Pericardium fibroblast (primary cell): ENCODE data around the gene PSME2. TPM values are rescaled to one million over a fixed set of nuclear protein-coding genes. Genes with fewer than 3 reads are reported as not detected.

Experiments used
- total RNA-seq: library from RNA; depleted of rRNA; stranded (reverse); fragments of >200 nt; gene quantifications from 2 replicates; pipeline ENCODE4 v1.2.3, GENCODE V29; 2015

The PSME2 gene, protein sequence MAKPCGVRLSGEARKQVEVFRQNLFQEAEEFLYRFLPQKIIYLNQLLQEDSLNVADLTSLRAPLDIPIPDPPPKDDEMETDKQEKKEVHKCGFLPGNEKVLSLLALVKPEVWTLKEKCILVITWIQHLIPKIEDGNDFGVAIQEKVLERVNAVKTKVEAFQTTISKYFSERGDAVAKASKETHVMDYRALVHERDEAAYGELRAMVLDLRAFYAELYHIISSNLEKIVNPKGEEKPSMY
- 48.4 and 65.5 TPM in 2 replicates for total RNA-seq

GRCh38 chr14:24146453-24146977 is at the start of gene PSME2:
PSME2 (minus strand) TSS chr14:24146610; CDS start chr14:24146581, 29 bp downstream.

DNA sequence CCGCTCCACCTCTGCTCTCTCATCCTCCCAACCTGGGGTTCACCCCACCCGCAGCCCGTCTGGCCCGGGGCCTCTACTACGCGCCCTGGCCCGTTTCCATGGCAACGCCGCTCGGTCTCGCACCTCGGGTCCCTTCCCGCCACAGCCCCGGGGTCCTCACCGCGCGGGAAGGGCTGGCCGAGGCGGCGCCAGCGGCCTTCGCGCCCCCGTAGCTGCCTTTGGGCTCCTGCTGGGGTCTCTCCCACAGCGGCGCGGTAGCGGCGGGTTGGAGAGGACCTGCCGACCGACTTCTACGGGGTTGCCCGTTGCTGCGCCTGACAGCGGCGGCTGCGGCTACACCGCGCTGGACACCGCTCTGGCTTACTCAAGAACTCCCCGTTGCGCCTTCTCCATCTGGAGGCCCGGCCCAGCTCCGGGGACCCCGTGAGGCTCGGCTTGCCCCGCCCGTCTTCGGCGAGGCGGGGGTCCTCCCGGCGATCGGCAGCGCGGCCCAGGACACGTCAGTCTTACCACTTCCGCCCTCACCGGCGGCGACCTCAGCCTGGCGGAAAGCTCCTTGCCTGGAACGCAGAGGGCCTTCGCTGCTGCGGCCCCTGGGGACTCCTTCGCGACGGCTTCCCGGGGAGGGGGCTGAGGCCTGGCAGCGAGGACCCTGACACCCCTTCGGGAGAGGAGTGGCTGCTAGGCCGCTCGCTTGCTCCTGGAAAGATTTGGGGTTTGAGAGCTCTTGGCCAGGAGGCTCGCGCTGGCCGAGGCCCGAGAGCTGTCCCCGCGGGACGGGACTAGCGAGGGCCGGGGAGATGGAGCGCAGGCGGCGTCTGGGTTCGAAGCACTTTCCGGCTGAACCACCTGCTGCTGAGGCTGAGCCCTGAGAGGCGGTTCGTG is 49.0 kb upstream of the PSME2 start, which contains the start of gene TM9SF1:
Gene TM9SF1, minus strand, starts transcription at position 256 of the 885 bp plus-strand sequence. CDS start 422 bp downstream, outside the sequence.

GRCh38 chr14:24188251-24189058 is 42.0 kb upstream of the PSME2 start, which contains the start of gene IPO4:
IPO4 (minus strand) TSS chr14:24188816; CDS start chr14:24188787, 29 bp downstream.

GRCh38 chr14:24171422-24172260 is 25.2 kb upstream of the PSME2 start, which contains the start of gene REC8:
REC8 (plus strand) TSS chr14:24172080; CDS start chr14:24172553, 473 bp downstream.

GRCh38 chr14:24160850-24161804 is 14.7 kb upstream of the PSME2 start, which contains the start of gene IRF9:
IRF9 (plus strand) TSS chr14:24161265; CDS start chr14:24162145, 880 bp downstream.

GRCh38 chr14:24146978-24147760 is 759 bp upstream of the PSME2 start, which contains the start of gene RNF31:
RNF31 (plus strand) TSS chr14:24147498; CDS start chr14:24147699, 201 bp downstream.

DNA sequence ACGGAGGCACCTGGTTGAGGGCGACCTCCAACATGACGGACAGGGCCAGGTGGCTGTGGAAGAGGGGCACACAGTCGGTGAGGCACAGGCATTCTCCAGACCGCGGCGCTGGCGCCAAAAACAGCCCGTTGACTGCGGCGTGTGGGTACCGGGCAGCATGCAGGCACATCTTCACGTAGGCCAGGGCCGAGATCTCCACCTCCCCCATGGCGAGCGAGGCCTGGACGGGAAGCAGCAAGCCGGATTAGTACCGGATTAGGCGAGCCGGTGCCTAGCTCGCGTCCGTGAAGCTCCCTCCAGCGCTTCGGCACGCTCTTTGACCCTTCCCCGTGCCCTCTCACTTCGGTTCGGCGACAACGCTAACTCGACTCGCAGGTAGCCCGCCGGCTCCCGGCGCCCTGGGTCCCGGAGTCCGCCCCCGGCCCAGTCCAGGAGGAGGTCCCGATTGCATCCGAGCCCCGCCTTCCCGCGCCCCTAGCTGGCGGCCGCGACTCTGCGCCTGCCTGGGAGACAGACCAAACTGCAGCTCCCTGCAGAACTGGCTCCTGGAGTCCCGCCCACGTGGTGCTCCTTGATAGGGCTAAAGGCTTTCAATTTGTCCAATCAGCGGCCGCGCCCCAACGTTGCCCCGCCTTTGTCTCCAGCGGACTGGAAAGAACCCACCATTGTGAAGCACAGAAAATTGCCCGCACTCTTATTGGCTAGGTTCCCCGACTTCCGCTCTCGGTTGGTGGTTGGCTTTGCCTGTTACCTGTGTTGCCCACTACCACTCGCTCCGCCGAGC is 5.1 kb downstream of the PSME2 start, which contains the start of gene EMC9:
Gene EMC9, minus strand, starts transcription at position 495 of the 784 bp plus-strand sequence. Its CDS starts 287 bp downstream, at position 208.

GRCh38 chr14:24135834-24136683 is 10.4 kb downstream of the PSME2 start, which contains the start of gene PSME1:
PSME1 (plus strand) TSS chr14:24136194; CDS start chr14:24136263, 69 bp downstream.

DNA sequence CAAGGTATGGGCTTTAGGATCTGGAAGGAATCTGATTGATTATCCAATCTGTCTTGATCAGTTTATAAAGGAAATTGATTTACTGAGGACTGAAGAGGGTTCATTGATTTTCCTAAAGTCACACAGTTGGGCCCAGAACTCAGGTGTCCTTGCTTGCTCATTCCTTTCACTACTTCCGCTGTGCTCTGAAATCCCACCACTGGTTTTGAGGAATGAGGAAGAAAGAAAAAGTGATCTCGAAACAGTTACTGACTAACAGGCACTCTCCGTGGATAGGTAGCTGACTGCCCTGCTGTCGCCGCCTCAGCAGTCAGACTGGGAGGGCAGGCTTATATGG is 16.1 kb downstream of the PSME2 start, which contains the start of gene FITM1:
Gene FITM1, plus strand, starts transcription at position 280 of the 337 bp plus-strand sequence. CDS start 905 bp downstream, outside the sequence.

DNA sequence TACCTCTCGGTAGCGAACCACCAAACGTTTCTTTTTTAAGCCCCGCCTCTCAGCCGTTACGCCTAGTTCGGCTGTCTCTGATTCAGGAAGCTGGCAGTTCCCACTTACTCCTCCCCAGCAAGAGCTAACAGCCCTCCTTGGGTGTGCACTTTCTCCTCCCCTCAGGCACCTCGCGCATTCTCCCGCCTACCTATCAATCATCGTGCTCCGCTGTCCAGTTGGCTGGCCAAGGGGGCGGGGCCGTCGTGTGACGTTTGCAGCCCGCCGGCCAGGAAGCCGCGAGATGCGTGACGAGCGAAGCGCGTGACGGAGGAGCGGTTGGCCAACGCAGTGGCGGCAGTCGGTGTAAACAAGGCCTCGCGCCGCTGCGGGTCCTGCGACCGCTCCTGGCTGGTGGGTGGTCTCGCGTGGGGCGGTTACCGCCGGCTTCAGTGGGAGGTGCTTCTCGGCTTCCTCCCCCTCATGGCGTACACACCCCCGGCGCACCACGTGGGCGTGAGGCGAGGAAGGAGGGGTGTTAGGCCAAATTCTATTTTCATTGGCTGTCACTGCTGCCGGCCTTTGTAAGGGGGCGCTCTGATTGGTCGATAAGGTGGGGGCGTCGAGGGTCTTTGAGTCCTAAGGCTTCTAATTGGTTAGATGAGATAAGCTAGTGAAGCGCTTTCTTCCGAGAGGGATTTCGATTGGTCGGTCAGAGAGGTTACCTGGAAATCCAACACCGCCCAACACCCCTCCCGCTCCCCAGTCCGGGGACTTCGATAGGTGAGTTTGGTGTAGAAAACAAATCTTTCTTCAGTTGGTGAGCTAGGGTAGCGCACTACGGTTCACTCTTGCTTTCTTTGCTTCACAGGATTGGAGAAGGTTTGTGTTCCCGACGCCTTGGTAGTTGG is 31.6 kb downstream of the PSME2 start, which contains the start of the genes DCAF11 and NRL:
Gene DCAF11, plus strand, starts transcription at position 246 of the 890 bp plus-strand sequence. CDS start 818 bp downstream, outside the sequence.
Gene NRL, minus strand, starts transcription at position 418 of the 890 bp plus-strand sequence. CDS start 32,101 bp downstream, outside the sequence.

GRCh38 chr14:24093901-24094840 is 52.2 kb downstream of the PSME2 start, which contains the start of gene PCK2:
PCK2 (plus strand) TSS chr14:24094311; CDS start chr14:24094406, 95 bp downstream.

